HFFc6 (cell line): ENCODE data around the gene SH3BP4. TPM values are rescaled to one million over a fixed set of nuclear protein-coding genes. Genes with fewer than 3 reads are reported as not detected.
A peak's percentile ranks its signal among the peaks of the same experiment; 100 is the strongest.

Source experiments
- DNase-seq: peaks from one replicate; pipeline ENCODE4 v3.0.0-alpha.2; 2018
- H3K27ac Mint-ChIP-seq: 2 replicates; pipeline ENCODE4 v1.8.0; 2020; ENCODE audit warnings: mild to moderate bottlenecking, mixed read lengths
- H3K27me3 Mint-ChIP-seq: 2 replicates; pipeline ENCODE4 v1.8.0; 2021; ENCODE audit warnings: mild to moderate bottlenecking, moderate library complexity, mixed read lengths; ENCODE audit not compliant: insufficient read depth
- H3K36me3 Mint-ChIP-seq: 2 replicates; pipeline ENCODE4 v1.8.0; 2021; ENCODE audit warnings: low read depth, mixed read lengths
- H3K4me1 Mint-ChIP-seq: 2 replicates; pipeline ENCODE4 v1.8.0; 2020; ENCODE audit warnings: low read depth, mixed read lengths
- H3K4me3 Mint-ChIP-seq: 2 replicates; pipeline ENCODE4 v1.8.0; 2020; ENCODE audit warnings: mild to moderate bottlenecking, moderate library complexity, mixed read lengths
- H3K9me3 Mint-ChIP-seq: 2 replicates; pipeline ENCODE4 v1.8.0; 2020; ENCODE audit warnings: mild to moderate bottlenecking, mixed read lengths
- total RNA-seq, 6 experiments: library from RNA; stranded (reverse); fragmentation: NEBNext Ultra II Directional; extraction: Animal tissue kit (Norgen Biotek cat#: 25700); gene quantifications; 2 replicates in 1 of 6; 3 replicates in 5 of 6; pipeline ENCODE4 v1.2.3, GENCODE V29; 2021
- TF ChIP-seq, protein P1 (sequence below): fragments of 200-600 bp; sonication (generic); IDR thresholded peaks from 2 replicates; pipeline ENCODE4 v1.5.0; 2021; ENCODE audit warnings: antibody characterized with exemption, mild to moderate bottlenecking

SH3BP4 gene
- total RNA-seq, 6 experiments from 2014 or later: 82.3 to 98.7 (median 87.8) TPM

DNA sequence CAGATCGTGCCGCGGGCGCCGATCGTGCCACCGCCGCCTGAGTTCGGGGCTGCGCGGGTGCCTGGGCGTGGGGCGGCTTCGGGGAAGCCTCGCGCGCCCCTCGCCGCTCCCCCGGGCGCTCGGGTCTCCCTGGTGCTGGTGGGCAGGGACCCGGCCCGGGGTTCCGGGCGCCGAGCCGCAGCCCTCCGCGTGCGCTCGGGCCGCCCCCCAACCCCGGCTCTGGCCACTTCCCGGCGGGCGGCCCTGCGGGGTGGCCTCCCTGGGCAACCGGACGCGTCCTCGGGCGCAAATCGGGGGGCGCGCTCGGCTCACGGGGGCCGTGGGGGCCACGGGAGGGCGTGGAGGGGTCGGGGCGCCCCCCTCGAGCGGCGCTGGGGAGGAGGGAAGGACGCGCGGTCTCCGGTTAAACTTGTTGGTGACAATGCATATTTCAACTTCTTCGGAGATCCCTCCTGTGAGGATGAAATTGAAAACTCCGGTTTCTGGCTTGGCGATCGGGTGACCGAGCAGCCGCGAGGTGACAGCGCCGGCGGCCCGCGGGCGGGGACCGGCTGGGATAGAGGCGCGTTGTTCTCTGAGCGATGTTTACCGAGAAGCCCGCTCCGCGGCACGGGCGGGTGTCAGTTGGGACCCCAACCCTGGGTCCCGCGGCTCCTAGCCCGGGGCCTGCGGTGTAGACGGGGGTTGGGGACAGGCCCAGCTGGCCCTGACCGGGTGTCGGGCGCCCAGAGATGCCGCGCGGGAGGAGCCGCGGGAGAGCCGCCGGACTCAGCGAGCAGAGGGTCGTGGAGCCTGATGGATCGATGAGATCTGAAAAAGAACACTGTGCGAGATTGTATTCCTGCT, 676 bp downstream of the SH3BP4 start:
- Mint-ChIP-seq H3K27me3 (peaks cover 8% of the 10 kb centered on the region), H3K36me3 (peaks cover 47% of the 10 kb centered on the region), H3K27ac (peak overlapping the region; percentile 93), H3K4me1 (peaks cover 76% of the 10 kb centered on the region), H3K9me3 (no peaks in the 10 kb centered on the region), H3K4me3 (peak overlapping the region; percentile 93)
- TF ChIP-seq, protein P1, sequence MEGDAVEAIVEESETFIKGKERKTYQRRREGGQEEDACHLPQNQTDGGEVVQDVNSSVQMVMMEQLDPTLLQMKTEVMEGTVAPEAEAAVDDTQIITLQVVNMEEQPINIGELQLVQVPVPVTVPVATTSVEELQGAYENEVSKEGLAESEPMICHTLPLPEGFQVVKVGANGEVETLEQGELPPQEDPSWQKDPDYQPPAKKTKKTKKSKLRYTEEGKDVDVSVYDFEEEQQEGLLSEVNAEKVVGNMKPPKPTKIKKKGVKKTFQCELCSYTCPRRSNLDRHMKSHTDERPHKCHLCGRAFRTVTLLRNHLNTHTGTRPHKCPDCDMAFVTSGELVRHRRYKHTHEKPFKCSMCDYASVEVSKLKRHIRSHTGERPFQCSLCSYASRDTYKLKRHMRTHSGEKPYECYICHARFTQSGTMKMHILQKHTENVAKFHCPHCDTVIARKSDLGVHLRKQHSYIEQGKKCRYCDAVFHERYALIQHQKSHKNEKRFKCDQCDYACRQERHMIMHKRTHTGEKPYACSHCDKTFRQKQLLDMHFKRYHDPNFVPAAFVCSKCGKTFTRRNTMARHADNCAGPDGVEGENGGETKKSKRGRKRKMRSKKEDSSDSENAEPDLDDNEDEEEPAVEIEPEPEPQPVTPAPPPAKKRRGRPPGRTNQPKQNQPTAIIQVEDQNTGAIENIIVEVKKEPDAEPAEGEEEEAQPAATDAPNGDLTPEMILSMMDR: no peak
- DNase-seq: no peak

DNA sequence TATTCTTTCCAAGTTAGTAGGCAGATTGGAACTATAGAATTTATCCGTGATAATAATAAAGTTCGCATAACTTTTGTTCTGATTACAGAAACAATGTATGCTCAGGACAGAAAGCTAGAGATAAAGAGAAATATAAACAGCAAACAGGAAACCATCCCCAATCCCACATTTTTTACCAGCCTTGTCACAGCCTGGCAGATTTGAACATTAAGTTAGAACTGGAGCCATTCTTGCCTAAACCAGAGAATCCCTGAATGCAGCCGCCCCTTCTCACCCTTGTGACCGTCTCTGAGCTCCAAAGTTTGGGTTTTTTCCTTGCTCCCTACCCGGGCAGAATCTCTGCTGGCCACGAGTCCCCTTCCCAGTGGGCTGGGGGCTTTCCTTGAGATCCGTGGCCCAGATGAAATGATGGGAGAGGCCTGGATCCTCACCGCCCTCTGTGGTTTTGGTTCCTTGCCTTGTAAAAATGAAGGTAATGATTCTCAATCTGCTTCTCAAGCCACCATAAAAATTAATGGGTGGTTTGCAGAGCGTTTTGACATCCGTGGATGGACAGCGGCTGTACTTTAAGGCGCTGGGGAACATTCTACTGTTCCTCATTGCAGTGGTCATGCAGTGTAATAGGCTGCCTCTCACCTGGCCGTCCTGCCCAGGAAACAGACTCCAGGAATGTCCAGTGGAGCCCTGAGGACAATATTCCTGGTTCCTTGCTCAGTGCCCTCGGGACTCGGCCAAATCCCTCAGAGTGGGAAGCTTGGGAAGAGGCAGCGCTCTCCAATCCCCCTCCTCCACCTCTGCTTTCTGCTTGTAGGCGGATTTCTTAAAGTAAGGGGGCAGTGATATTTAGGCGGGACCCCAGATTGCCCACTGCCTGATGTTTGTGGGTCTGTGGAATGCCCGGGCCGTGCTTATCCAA, 1.6 kb downstream of the SH3BP4 start:
- Mint-ChIP-seq H3K27ac (peak overlapping the region; percentile 93), H3K36me3 (peaks cover 43% of the 10 kb centered on the region), H3K27me3 (peaks cover 9% of the 10 kb centered on the region), H3K4me3 (peak overlapping the region; percentile 93), H3K9me3 (no peaks in the 10 kb centered on the region), H3K4me1 (peaks cover 76% of the 10 kb centered on the region)
- no peak for DNase-seq
- TF ChIP-seq, protein P1: no peak

DNA sequence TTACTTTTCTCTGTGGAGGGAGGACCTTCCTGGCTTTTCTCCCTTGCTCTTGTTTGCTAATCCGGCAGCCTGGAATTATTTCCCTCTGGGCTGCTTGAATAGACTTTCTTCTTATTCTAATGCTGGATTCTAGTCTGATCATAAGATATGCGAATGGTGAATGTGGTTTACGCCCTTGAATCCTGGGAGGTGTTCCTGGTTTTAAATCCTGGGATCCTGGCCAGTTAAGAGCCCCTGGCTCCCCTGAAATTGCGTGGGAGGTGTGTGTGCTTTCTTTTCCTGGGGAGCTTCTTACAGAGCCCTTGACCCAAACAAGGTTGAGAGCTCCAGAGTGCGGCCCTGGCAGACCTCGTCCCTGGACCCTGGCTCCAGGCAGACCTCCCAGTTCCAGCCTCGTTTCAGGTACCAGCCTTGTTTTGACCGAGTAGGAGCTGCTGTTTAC, 2.8 kb downstream of the SH3BP4 start:
- Mint-ChIP-seq H3K36me3 (peaks cover 49% of the 10 kb centered on the region), H3K4me3 (peak overlapping the region; percentile 93), H3K4me1 (peaks cover 76% of the 10 kb centered on the region), H3K27me3 (peaks cover 15% of the 10 kb centered on the region), H3K27ac (peak overlapping the region; percentile 93), H3K9me3 (no peaks in the 10 kb centered on the region)
- DNase-seq: no peak
- TF ChIP-seq, protein P1: no peak

DNA sequence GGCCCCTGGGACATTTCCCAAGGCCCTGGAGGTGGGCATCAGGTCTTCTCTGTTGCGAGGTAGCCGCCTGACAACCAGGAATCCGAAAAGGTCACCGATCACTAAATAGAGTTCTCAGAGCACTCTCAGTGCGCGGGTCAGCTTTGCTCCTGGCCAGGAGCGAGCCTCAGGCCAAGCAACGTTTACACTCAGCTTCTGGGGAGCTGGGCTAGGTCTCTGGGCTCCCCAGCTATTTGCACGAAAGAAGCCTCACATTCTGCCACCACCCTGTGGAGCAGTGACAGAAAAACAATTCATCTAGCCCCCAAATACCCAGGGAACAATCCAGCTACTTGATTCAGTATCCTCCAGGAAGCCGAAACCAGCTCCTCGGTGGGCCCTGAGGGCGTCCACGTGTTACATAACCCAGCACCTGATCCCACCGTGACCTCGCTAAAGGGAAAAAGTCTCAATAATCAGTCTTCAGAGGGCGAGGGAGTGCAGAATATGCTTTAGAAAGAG, 3.3 kb downstream of the SH3BP4 start:
- Mint-ChIP-seq H3K36me3 (peaks cover 52% of the 10 kb centered on the region), H3K27ac (peak overlapping the region; percentile 47), H3K9me3 (no peaks in the 10 kb centered on the region), H3K4me1 (peaks cover 76% of the 10 kb centered on the region), H3K27me3 (peaks cover 15% of the 10 kb centered on the region), H3K4me3 (peak overlapping the region; percentile 93)
- DNase-seq: no peak
- TF ChIP-seq, protein P1: no peak

DNA sequence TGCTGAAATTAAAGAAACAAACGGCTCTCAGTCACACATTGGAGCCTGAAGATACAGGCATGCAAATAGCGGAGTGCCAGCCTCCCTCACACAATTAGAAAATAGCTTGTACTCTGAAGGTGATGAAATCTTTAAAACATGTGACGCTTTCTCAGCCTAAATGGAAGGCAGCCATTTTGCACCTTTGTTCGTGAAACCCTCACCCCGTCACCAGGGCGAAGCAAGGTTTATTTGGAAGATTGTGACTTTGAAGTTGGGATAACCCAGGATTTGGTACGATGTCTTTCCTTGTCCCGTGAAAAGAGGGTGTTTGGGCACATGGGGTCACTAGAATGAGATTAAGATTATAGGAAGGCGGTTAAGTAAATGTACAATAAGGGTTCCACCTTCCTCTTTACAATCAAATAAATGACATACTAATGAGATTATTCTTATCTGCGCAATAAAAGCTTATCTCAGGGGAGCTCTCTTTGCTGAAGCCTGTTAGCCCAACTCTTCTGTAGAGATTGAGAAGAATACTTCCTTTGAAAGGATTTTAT, 4.2 kb downstream of the SH3BP4 start:
- Mint-ChIP-seq H3K36me3 (peaks cover 61% of the 10 kb centered on the region), H3K9me3 (no peaks in the 10 kb centered on the region), H3K4me3 (peak overlapping the region; percentile 93), H3K4me1 (peaks cover 76% of the 10 kb centered on the region), H3K27ac (peak overlapping the region; percentile 47), H3K27me3 (peaks cover 15% of the 10 kb centered on the region)
- TF ChIP-seq, protein P1: no peak
- DNase-seq: no peak
